H1 (cell line): ENCODE measurements around the gene TOP1. TPM values are rescaled to one million over a fixed set of nuclear protein-coding genes. Genes with fewer than 3 reads are reported as not detected.

Source experiments
- CTCF ChIA-PET: fragments of 300-600 bp; sonication (Branson Sonifier 250); formaldehyde crosslinking; loops from one replicate; lab custom pipeline; 2021; ENCODE audit not compliant: partially characterized antibody; lab: Charles Lee
- POLR2A ChIA-PET: fragments of 300-600 bp; sonication (Branson Sonifier 250); formaldehyde crosslinking; loops from one replicate; lab custom pipeline; 2021; ENCODE audit warnings: inconsistent platforms; ENCODE audit not compliant: partially characterized antibody; lab: Charles Lee
- DNase-seq, 2 experiments: peaks; one replicate each; pipeline versions ENCODE4 v3.0.0 to v3.0.0-alpha.2; 2010 to 2022; ENCODE audit warnings: low spot score in 2 of 2, low read depth in 1 of 2, mixed read lengths in 1 of 2
- FAIRE-seq: peaks from 2 replicates; lab custom pipeline; 2011; peaks lifted over from hg19 to GRCh38; lab: Jason Lieb, UNC
- H2AFZ ChIP-seq: 2 replicates; pipeline ENCODE4 v1.8.1; 2012; ENCODE audit warnings: low read length, inconsistent platforms
- H2AK5ac ChIP-seq: 2 replicates; pipeline ENCODE4 v1.6.1; 2013; ENCODE audit warnings: low read depth, low read length
- H2BK120ac ChIP-seq: replicated peaks from 2 replicates; pipeline ENCODE3; 2013; ENCODE audit warnings: low read depth, low read length, inconsistent platforms
- H2BK12ac ChIP-seq: 2 replicates; pipeline ENCODE4 v1.6.1; 2013; ENCODE audit warnings: low read depth, low read length
- H2BK15ac ChIP-seq: 2 replicates; pipeline ENCODE4 v1.6.1; 2013; ENCODE audit warnings: low read length
- H2BK20ac ChIP-seq: 2 replicates; pipeline ENCODE4 v1.6.1; 2013; ENCODE audit warnings: low read length
- H2BK5ac ChIP-seq: 2 replicates; pipeline ENCODE4 v1.6.1; 2013; ENCODE audit warnings: low read depth, low read length
- H3K14ac ChIP-seq: 2 replicates; pipeline ENCODE4 v1.6.1; 2013; ENCODE audit warnings: inconsistent platforms; ENCODE audit not compliant: insufficient read length
- H3K18ac ChIP-seq: 2 replicates; pipeline ENCODE4 v1.6.1; 2013; ENCODE audit warnings: low read length; ENCODE audit errors: extremely low read depth
- H3K23ac ChIP-seq: 2 replicates; pipeline ENCODE4 v1.6.1; 2013; ENCODE audit warnings: inconsistent platforms; ENCODE audit not compliant: insufficient read length
- H3K23me2 ChIP-seq: 2 replicates; pipeline ENCODE4 v1.6.1; 2013; ENCODE audit warnings: low read depth, low read length
- H3K27ac ChIP-seq: 2 replicates; pipeline ENCODE4 v1.6.1; 2011; ENCODE audit warnings: low read depth, low read length, inconsistent platforms
- H3K27me3 ChIP-seq, 4 experiments: replicated peaks in 1 of 4; 1 replicate in 1 of 4; 2 replicates in 3 of 4; pipeline versions ENCODE4 v1.6.1 to v1.8.1; 2011 to 2013; ENCODE audit warnings: low read length in 3 of 4, mild to moderate bottlenecking in 3 of 4, inconsistent platforms in 2 of 4, mixed read lengths in 2 of 4, moderate library complexity in 1 of 4; ENCODE audit not compliant: control insufficient read depth in 3 of 4, insufficient read depth in 3 of 4; ENCODE audit errors: extremely low read depth in 1 of 4
- H3K36me3 ChIP-seq, 4 experiments: 2 replicates each; pipeline versions ENCODE4 v1.6.1 to v1.8.1; 2011 to 2013; ENCODE audit warnings: mild to moderate bottlenecking in 4 of 4, low read length in 3 of 4, moderate library complexity in 2 of 4, control low read depth in 1 of 4, inconsistent platforms in 1 of 4; ENCODE audit not compliant: insufficient read depth in 4 of 4, control insufficient read depth in 2 of 4
- H3K4ac ChIP-seq: replicated peaks from 2 replicates; pipeline ENCODE3; 2013; ENCODE audit warnings: low read length, low read depth, mixed read lengths, inconsistent platforms; ENCODE audit not compliant: insufficient read length
- H3K4me1 ChIP-seq, 4 experiments: replicated peaks in 1 of 4; 1 replicate in 1 of 4; 2 replicates in 3 of 4; pipeline versions ENCODE4 v1.6.1 to v1.8.1; 2011 to 2013; ENCODE audit warnings: low read length in 3 of 4, inconsistent platforms in 2 of 4, mixed read lengths in 1 of 4; ENCODE audit not compliant: insufficient read depth in 4 of 4, control insufficient read depth in 3 of 4
- H3K4me2 ChIP-seq, 2 experiments: 2 replicates each; pipeline versions ENCODE4 v1.6.1 to v1.8.1; 2011 to 2013; ENCODE audit warnings: low read depth in 2 of 2, low read length in 2 of 2, control low read depth in 1 of 2, inconsistent platforms in 1 of 2, mild to moderate bottlenecking in 1 of 2; ENCODE audit not compliant: insufficient read depth in 1 of 2
- H3K4me3 ChIP-seq, 4 experiments: fragments of 200-600, 300-600 bp in 1 of 4; sonication (generic), shearing (Covaris generic), sonication (Bioruptor Twin) in 1 of 4; 2 replicates each; pipeline versions ENCODE4 v1.5.1 to v1.8.1; 2011 to 2016; ENCODE audit warnings: low read length in 4 of 4, low read depth in 3 of 4, control low read depth in 2 of 4, inconsistent platforms in 2 of 4, mild to moderate bottlenecking in 2 of 4, mixed read lengths in 1 of 4, moderate library complexity in 1 of 4; ENCODE audit not compliant: insufficient read depth in 2 of 4; ENCODE audit errors: extremely low read depth in 1 of 4
- H3K56ac ChIP-seq: replicated peaks from 2 replicates; pipeline ENCODE3; 2013; ENCODE audit warnings: low read depth, mild to moderate bottlenecking, mixed read lengths, low read length, inconsistent platforms; ENCODE audit not compliant: insufficient read length
- H3K79me1 ChIP-seq: 2 replicates; pipeline ENCODE4 v1.6.1; 2013; ENCODE audit warnings: low read depth, low read length, control low read depth
- H3K79me2 ChIP-seq, 2 experiments: 2 replicates each; pipeline versions ENCODE4 v1.6.1 to v1.8.1; 2012 to 2013; ENCODE audit warnings: low read length in 2 of 2, mild to moderate bottlenecking in 2 of 2, inconsistent platforms in 1 of 2; ENCODE audit not compliant: insufficient read depth in 2 of 2, control insufficient read depth in 1 of 2
- H3K9ac ChIP-seq, 4 experiments: replicated peaks in 1 of 4; 1 replicate in 1 of 4; 2 replicates in 3 of 4; pipeline versions ENCODE4 v1.6.1 to v1.8.1; 2011 to 2013; ENCODE audit warnings: low read depth in 3 of 4, low read length in 3 of 4, control low read depth in 2 of 4, mild to moderate bottlenecking in 2 of 4, moderate library complexity in 2 of 4, inconsistent platforms in 1 of 4; ENCODE audit errors: extremely low read depth in 1 of 4
- H3K9me3 ChIP-seq, 2 experiments: 2 replicates each; pipeline versions ENCODE4 v1.6.1 to v1.8.1; 2012 to 2013; ENCODE audit warnings: mild to moderate bottlenecking in 2 of 2, moderate library complexity in 2 of 2, control low read depth in 1 of 2, inconsistent platforms in 1 of 2, low read depth in 1 of 2, low read length in 1 of 2, mixed read lengths in 1 of 2; ENCODE audit not compliant: insufficient read depth in 2 of 2
- H4K20me1 ChIP-seq, 2 experiments: replicated peaks in 1 of 2; 2 replicates each; pipeline versions ENCODE3 to v1.8.1; 2011 to 2013; ENCODE audit warnings: inconsistent platforms in 2 of 2, low read length in 2 of 2, mild to moderate bottlenecking in 1 of 2; ENCODE audit not compliant: insufficient read depth in 2 of 2, control insufficient read depth in 1 of 2
- H4K5ac ChIP-seq: 2 replicates; pipeline ENCODE4 v1.6.1; 2013; ENCODE audit warnings: low read length, low read depth, mixed read lengths, inconsistent platforms; ENCODE audit not compliant: insufficient read length
- H4K8ac ChIP-seq: 2 replicates; pipeline ENCODE4 v1.8.0; 2013; ENCODE audit warnings: mild to moderate bottlenecking, moderate library complexity, low read length, inconsistent platforms; ENCODE audit not compliant: insufficient read depth; ENCODE audit errors: extremely low read depth
- H4K91ac ChIP-seq: replicated peaks from 2 replicates; pipeline ENCODE3; 2013; ENCODE audit warnings: low read length, mixed read lengths, inconsistent platforms; ENCODE audit not compliant: insufficient read length
- BCL11A ChIP-seq, 2 experiments: IDR thresholded peaks; one replicate each; pipeline ENCODE4 v1.6.1; 2011; ENCODE audit warnings: low read depth in 2 of 2, low read length in 2 of 2, mild to moderate bottlenecking in 2 of 2
- EP300 ChIP-seq, 2 experiments: IDR thresholded peaks; 1 replicate in 1 of 2; 2 replicates in 1 of 2; pipeline ENCODE4 v1.6.1; 2011 to 2012; ENCODE audit warnings: low read depth in 2 of 2, low read length in 2 of 2, mild to moderate bottlenecking in 2 of 2, borderline replicate concordance in 1 of 2, inconsistent platforms in 1 of 2, moderate library complexity in 1 of 2
- EZH2 ChIP-seq: fragments of 200-600 bp; sonication (generic); IDR thresholded peaks from 2 replicates; pipeline ENCODE4 v1.7.1; 2012; ENCODE audit warnings: low read depth, mild to moderate bottlenecking, moderate library complexity, low read length, inconsistent platforms; ENCODE audit not compliant: severe bottlenecking
- GABPA ChIP-seq: IDR thresholded peaks from 2 replicates; pipeline ENCODE4 v1.6.1; 2011; ENCODE audit warnings: mild to moderate bottlenecking, low read length, moderate library complexity, borderline replicate concordance; ENCODE audit not compliant: insufficient read depth
- HDAC6 ChIP-seq: IDR thresholded peaks from one replicate; pipeline ENCODE4 v1.7.1; 2012; ENCODE audit warnings: low read depth, mild to moderate bottlenecking, inconsistent platforms, low read length, moderate library complexity
- JUN ChIP-seq: IDR thresholded peaks from 2 replicates; pipeline ENCODE4 v1.6.1; 2011; ENCODE audit warnings: low read depth, mild to moderate bottlenecking, improper control_type of control experiment, low read length
- POLR2A ChIP-seq, 2 experiments: IDR thresholded peaks; 1 replicate in 1 of 2; 2 replicates in 1 of 2; pipeline ENCODE4 v1.6.1; 2011; ENCODE audit warnings: low read depth in 2 of 2, low read length in 2 of 2, mild to moderate bottlenecking in 2 of 2; ENCODE audit errors: control extremely low read depth in 1 of 2
- POLR2AphosphoS5 ChIP-seq: IDR thresholded peaks from 2 replicates; pipeline ENCODE4 v1.6.1; 2011; ENCODE audit warnings: low read depth, low read length
- SAP30 ChIP-seq: fragments of 300-600 bp; sonication (generic); IDR thresholded peaks from 2 replicates; pipeline ENCODE4 v1.7.1; 2012; ENCODE audit warnings: low read length, moderate library complexity, mild to moderate bottlenecking, inconsistent platforms; ENCODE audit not compliant: insufficient read depth, insufficient replicate concordance
- SIN3A ChIP-seq, 2 experiments: IDR thresholded peaks in 1 of 2; conservative IDR thresholded peaks in 1 of 2; 2 replicates each; pipeline ENCODE4 v1.6.1; 2011 to 2012; ENCODE audit warnings: low read length in 2 of 2, improper control_type of control experiment in 1 of 2, low read depth in 1 of 2, mild to moderate bottlenecking in 1 of 2
- SIX5 ChIP-seq: IDR thresholded peaks from 2 replicates; pipeline ENCODE4 v1.6.1; 2011; ENCODE audit warnings: mild to moderate bottlenecking, low read depth, low read length
- TAF7 ChIP-seq: optimal IDR thresholded peaks from 2 replicates; pipeline ENCODE3; 2011; ENCODE audit warnings: low read depth, mild to moderate bottlenecking, inconsistent platforms, low read length, moderate library complexity, borderline replicate concordance
- TBP ChIP-seq: IDR thresholded peaks from 2 replicates; pipeline ENCODE4 v1.6.1; 2011; ENCODE audit warnings: low read depth, low read length, improper control_type of control experiment
- WGBS, 2 experiments: shearing (Covaris generic) in 1 of 2; methylation state at CpG; one replicate each; pipeline versions ENCODE4 v1.1.6 to v1.1.7; 2013 to 2015; ENCODE audit warnings: low lambda C conversion rate in 2 of 2, mixed read lengths in 2 of 2, inconsistent platforms in 1 of 2, low coverage in 1 of 2, missing lambda C conversion rate in 1 of 2; ENCODE audit not compliant: insufficient replicate concordance in 2 of 2, insufficient coverage in 1 of 2, insufficient read length in 1 of 2; ENCODE audit errors: extremely low coverage in 1 of 2, missing lambda C conversion rate in 1 of 2; 5-methylcytosine and 5-hydroxymethylcytosine counted together
- polyA plus RNA-seq, 7 experiments: library from polyadenylated mRNA; depleted of rRNA in 3 of 7; stranded (reverse) in 5 of 7; unstranded in 2 of 7; fragments of >200 nt in 5 of 7; fragments of 200-250 nt in 2 of 7; gene quantifications; 1 replicate in 5 of 7; 2 replicates in 1 of 7; 4 replicates in 1 of 7; pipeline versions ENCODE4 v1.2.1 to v1.2.3, GENCODE V29; 2011 to 2013; ENCODE audit warnings: missing spikeins in 2 of 7, mixed read lengths in 2 of 7
- total RNA-seq: library from RNA; stranded (reverse); fragmentation: NEBNext Ultra II Directional; extraction: Animal tissue kit (Norgen Biotek cat#: 25700); gene quantifications from 2 replicates; pipeline ENCODE4 v1.2.1, GENCODE V29; 2021

Gene TOP1
- total and polyA plus RNA-seq, 2 of the 8 experiments (the other 6 are each of a cell fraction or from before 2014, with no cell fraction given) = 7.4 to 108 TPM

- Histone ChIP-seq H2BK20ac (peak overlapping the region; percentile 18; the same call in 1 of the 2 replicates), H2BK12ac (no peak overlapping the region; the same call in 1 of the 2 replicates), H3K27me3 (no peaks in the 10 kb centered on the region), H3K9me3 (no peaks in the 10 kb centered on the region), H3K56ac (no peak overlapping the region), H3K79me1 (no peaks in the 10 kb centered on the region), H4K8ac (no peak overlapping the region; the same call in 1 of the 2 replicates), H2BK5ac (no peak overlapping the region), H3K36me3 (no peaks in the 10 kb centered on the region), H3K9ac (no peak overlapping the region), H3K27ac (no peak overlapping the region), H2AFZ (no peak overlapping the region), H3K23me2 (peaks cover 4% of the 10 kb centered on the region; the same call in 1 of the 2 replicates), H3K14ac (no peak overlapping the region), H3K4me3 (no peak overlapping the region), H4K20me1 (no peaks in the 10 kb centered on the region), H2AK5ac (no peak overlapping the region), H3K23ac (no peak overlapping the region), H3K4ac (no peak overlapping the region), H3K4me1 (peaks cover 0 to 14% (median 3%) of the 10 kb centered on the region in 4 experiments; a peak in 3 of 7 replicates), H3K4me2 (no peak overlapping the region), H2BK15ac (no peak overlapping the region), H4K91ac (no peak overlapping the region), H2BK120ac (no peak overlapping the region), H4K5ac (no peak overlapping the region), H3K79me2 (no peaks in the 10 kb centered on the region), H3K18ac (no peak overlapping the region)
- CTCF ChIA-PET = interaction anchor here (1.3 to 7.1 kb wide), 3 partner anchors 9 to 16 kb away, joined by 4 to 38 read pairs (median 6); no protein-coding TSS in a partner anchor
- POLR2A ChIA-PET = interaction anchor here (1.0 to 1.4 kb wide), 2 partner anchors 24 to 127 kb away, joined by 3 to 5 read pairs; no protein-coding TSS in a partner anchor
- DNase-seq (no peak), FAIRE-seq (no peak)
- WGBS, 2 experiments = 97% methylated on average over 3 of the region's 3 CpGs; no CpG with 5 or more reads in 1 of the 2 experiments
- no peak for TF ChIP-seq EZH2
- TF ChIP-seq GABPA = no peak
- TF ChIP-seq POLR2A (IDR thresholded peaks at IDR 0.05; ENCODE audit: control extremely low read depth in 1 of 2, low read depth in 2 of 2, low read length in 2 of 2) = no peak
- TF ChIP-seq TAF7 = no peak
- no peak for TF ChIP-seq POLR2AphosphoS5
- no peak for TF ChIP-seq HDAC6
- no peak for TF ChIP-seq JUN
- TF ChIP-seq BCL11A (IDR thresholded peaks at IDR 0.05; ENCODE audit: low read depth in 2 of 2, low read length in 2 of 2) = no peak
- no peak for TF ChIP-seq EP300 (IDR thresholded peaks at IDR 0.05; ENCODE audit: borderline replicate concordance in 1 of 2, low read depth in 2 of 2, low read length in 2 of 2)
- no peak for TF ChIP-seq SAP30
- TF ChIP-seq SIX5 = no peak
- TF ChIP-seq SIN3A (conservative IDR thresholded peaks at IDR 0.05 in 1 of 2, IDR thresholded peaks at IDR 0.05 in 1 of 2; ENCODE audit: low read depth in 1 of 2, low read length in 2 of 2) = no peak
- no peak for TF ChIP-seq TBP
Observed at GRCh38 chr20:41007481-41007880, 21.1 kb upstream of the TOP1 start.
